ENCODE measurements around the gene CASQ1. TPM values are rescaled to one million over a fixed set of nuclear protein-coding genes. Genes with fewer than 3 reads are reported as not detected.

The CASQ1 gene
- total RNA-seq, 6 experiments from 2014 or later: 0.14 to 0.35 (median 0.19) TPM; not detected in 3

- no peaks in the 10 kb centered on the region for H3K9me3 Mint-ChIP-seq
- no peaks in the 10 kb centered on the region for H3K4me1 Mint-ChIP-seq (ENCODE audit: low read depth)
- no peak overlapping the region for H3K27ac Mint-ChIP-seq
- no peak for DNase-seq
- H3K4me3 Mint-ChIP-seq: no peak overlapping the region
- H3K36me3 Mint-ChIP-seq (ENCODE audit: low read depth): no peaks in the 10 kb centered on the region
- TF ChIP-seq CTCF (IDR thresholded peaks at IDR 0.05): no peak
- H3K27me3 Mint-ChIP-seq (ENCODE audit: insufficient read depth): peaks cover 30% of the 10 kb centered on the region
Measured at GRCh38 chr1:160177231-160177630, 13.1 kb upstream of the CASQ1 start.

GRCh38 chr1:160177667-160178066 lies 12.7 kb upstream of the CASQ1 start:
- no peak for DNase-seq
- H3K36me3 Mint-ChIP-seq (ENCODE audit: low read depth): no peaks in the 10 kb centered on the region
- H3K27ac Mint-ChIP-seq: no peak overlapping the region
- no peaks in the 10 kb centered on the region for H3K9me3 Mint-ChIP-seq
- peaks cover 27% of the 10 kb centered on the region for H3K27me3 Mint-ChIP-seq (ENCODE audit: insufficient read depth)
- no peaks in the 10 kb centered on the region for H3K4me1 Mint-ChIP-seq (ENCODE audit: low read depth)
- no peak overlapping the region for H3K4me3 Mint-ChIP-seq
- TF ChIP-seq CTCF (IDR thresholded peaks at IDR 0.05): no peak

- no peak for TF ChIP-seq CTCF (IDR thresholded peaks at IDR 0.05)
- Mint-ChIP-seq H3K27me3 (ENCODE audit: insufficient read depth) (peaks cover 19% of the 10 kb centered on the region), H3K27ac (no peak overlapping the region), H3K4me3 (no peak overlapping the region), H3K4me1 (ENCODE audit: low read depth) (no peaks in the 10 kb centered on the region), H3K9me3 (no peaks in the 10 kb centered on the region), H3K36me3 (ENCODE audit: low read depth) (no peaks in the 10 kb centered on the region)
- DNase-seq: no peak
Measured at GRCh38 chr1:160178731-160179130, 11.6 kb upstream of the CASQ1 start.

GRCh38 chr1:160179336-160179735 lies 11.0 kb upstream of the CASQ1 start:
- no peak for TF ChIP-seq CTCF (IDR thresholded peaks at IDR 0.05)
- DNase-seq: no peak

GRCh38 chr1:160186246-160186645 lies 4.1 kb upstream of the CASQ1 start:
- no peak overlapping the region for H3K27ac Mint-ChIP-seq
- H3K36me3 Mint-ChIP-seq (ENCODE audit: low read depth): no peaks in the 10 kb centered on the region
- peaks cover 15% of the 10 kb centered on the region for H3K27me3 Mint-ChIP-seq (ENCODE audit: insufficient read depth)
- no peak for DNase-seq
- H3K4me1 Mint-ChIP-seq (ENCODE audit: low read depth): 0 out of 2 replicates have a peak, but pooled peaks cover 6% of the 10 kb centered on the region
- no peak for TF ChIP-seq CTCF (IDR thresholded peaks at IDR 0.05)
- no peak overlapping the region for H3K4me3 Mint-ChIP-seq
- H3K9me3 Mint-ChIP-seq: no peaks in the 10 kb centered on the region

More at GRCh38 chr1:160179336-160179735, 11.0 kb upstream of the CASQ1 start:
- Mint-ChIP-seq H3K4me3 (no peak overlapping the region), H3K9me3 (no peaks in the 10 kb centered on the region), H3K36me3 (ENCODE audit: low read depth) (no peaks in the 10 kb centered on the region), H3K4me1 (ENCODE audit: low read depth) (no peaks in the 10 kb centered on the region), H3K27ac (no peak overlapping the region), H3K27me3 (ENCODE audit: insufficient read depth) (peaks cover 18% of the 10 kb centered on the region)

GRCh38 chr1:160186729-160187128 lies 3.6 kb upstream of the CASQ1 start:
- TF ChIP-seq CTCF (IDR thresholded peaks at IDR 0.05): no peak
- Mint-ChIP-seq H3K9me3 (no peaks in the 10 kb centered on the region), H3K4me1 (ENCODE audit: low read depth) (0 out of 2 replicates have a peak, but pooled peaks cover 6% of the 10 kb centered on the region), H3K27ac (no peak overlapping the region), H3K36me3 (ENCODE audit: low read depth) (no peaks in the 10 kb centered on the region), H3K4me3 (no peak overlapping the region), H3K27me3 (ENCODE audit: insufficient read depth) (peaks cover 14% of the 10 kb centered on the region)
- DNase-seq: no peak
